HCT116 (cell line): ENCODE results near the gene SCNN1B. TPM values are rescaled to one million over a fixed set of nuclear protein-coding genes. Genes with fewer than 3 reads are reported as not detected.

Experiments
- ATAC-seq: fragments of 200-7000 bp; cut with Tn5 transposase; 2 replicates; pipeline ENCODE4 v1.9.1; 2020; ENCODE audit warnings: mild to moderate bottlenecking, moderate library complexity
- BruUV-seq: library from RNA; stranded (reverse); fragments of 400-500 nt; replicated peaks from 2 replicates; lab custom pipeline; 2021; lab: Mats Ljungman, UMichigan
- CTCF ChIA-PET: fragments of 300-600 bp; sonication (Branson Sonifier 250); formaldehyde crosslinking; loops from one replicate; lab custom pipeline; 2021; ENCODE audit warnings: antibody characterized with exemption; lab: Charles Lee
- POLR2A ChIA-PET: fragments of 300-600, 350-600 bp; sonication (Branson Sonifier 250); formaldehyde crosslinking; loops from one replicate; lab custom pipeline; 2021; ENCODE audit warnings: antibody characterized with exemption; lab: Charles Lee
- RAD21 ChIA-PET, 2 experiments: fragments of 300-600 bp; sonication (Branson Sonifier 250); formaldehyde crosslinking; loops; one replicate each; lab custom pipeline; 2023; ENCODE audit warnings: low total read pairs in 2 of 2; ENCODE audit not compliant: uncharacterized antibody in 2 of 2, unreplicated experiment in 2 of 2, low non-redundant PET in 1 of 2; lab: Charles Lee
- DNase-seq: peaks from one replicate; pipeline ENCODE4 v3.0.0-alpha.2; 2010; ENCODE audit warnings: low read depth, low spot score
- H2AFZ ChIP-seq: fragments of 200-600 bp; shearing (Covaris generic), sonication (generic); 2 replicates; pipeline ENCODE4 v1.6.1; 2017; ENCODE audit warnings: low read depth, mixed run types, mixed read lengths, antibody characterized with exemption, low read length; ENCODE audit not compliant: poor library complexity, severe bottlenecking
- H3K27ac ChIP-seq: 2 replicates; pipeline ENCODE4 v1.5.1; 2012; ENCODE audit warnings: low read depth, low read length
- H3K27me3 ChIP-seq: fragments of 200-600 bp; sonication (generic); 2 replicates; pipeline ENCODE4 v1.6.1; 2016; ENCODE audit warnings: mixed run types, low read length, mixed read lengths; ENCODE audit not compliant: insufficient read depth
- H3K36me3 ChIP-seq, 2 experiments: fragments of 200-500 bp in 1 of 2; fragments of 200-600 bp in 1 of 2; sonication (Bioruptor generic) in 1 of 2; sonication (generic) in 1 of 2; 2 replicates each; pipeline versions ENCODE4 v1.5.1 to v1.6.1; 2014 to 2016; ENCODE audit warnings: low read length in 2 of 2, inconsistent platforms in 1 of 2, mixed read lengths in 1 of 2, mixed run types in 1 of 2; ENCODE audit not compliant: insufficient read depth in 2 of 2, control insufficient read depth in 1 of 2
- H3K4me1 ChIP-seq, 2 experiments: fragments of 200-600 bp in 1 of 2; sonication (generic) in 1 of 2; 2 replicates each; pipeline versions ENCODE4 v1.5.1 to v1.6.1; 2012 to 2017; ENCODE audit warnings: low read length in 2 of 2, inconsistent platforms in 1 of 2, mild to moderate bottlenecking in 1 of 2, mixed read lengths in 1 of 2, mixed run types in 1 of 2, moderate library complexity in 1 of 2; ENCODE audit not compliant: insufficient read depth in 2 of 2, control insufficient read depth in 1 of 2
- H3K4me2 ChIP-seq: fragments of 200-600 bp; sonication (generic); 2 replicates; pipeline ENCODE4 v1.6.1; 2017; ENCODE audit warnings: mixed run types, low read length, mixed read lengths
- H3K4me3 ChIP-seq, 2 experiments: fragments of 200-600 bp in 1 of 2; sonication (generic) in 1 of 2; replicated peaks in 1 of 2; 2 replicates each; pipeline ENCODE4 v1.5.1; 2011 to 2016; ENCODE audit warnings: low read length in 2 of 2, control low read depth in 1 of 2, low read depth in 1 of 2, mild to moderate bottlenecking in 1 of 2, mixed read lengths in 1 of 2, mixed run types in 1 of 2
- H3K79me2 ChIP-seq: fragments of 200-600 bp; sonication (generic); 2 replicates; pipeline ENCODE4 v1.6.1; 2017; ENCODE audit warnings: mild to moderate bottlenecking, mixed run types, low read length, moderate library complexity, mixed read lengths; ENCODE audit not compliant: insufficient read depth
- H3K9ac ChIP-seq: fragments of 200-600 bp; sonication (generic); 2 replicates; pipeline ENCODE4 v1.6.1; 2016; ENCODE audit warnings: low read length, mixed read lengths
- H3K9me2 ChIP-seq: fragments of 200-600 bp; sonication (generic), shearing (Covaris generic); 2 replicates; pipeline ENCODE4 v1.6.1; 2017; ENCODE audit warnings: mixed run types, mild to moderate bottlenecking, moderate library complexity; ENCODE audit not compliant: insufficient read depth
- H3K9me3 ChIP-seq, 2 experiments: fragments of 200-500 bp in 1 of 2; fragments of 200-600 bp in 1 of 2; sonication (Bioruptor generic) in 1 of 2; sonication (generic) in 1 of 2; 2 replicates each; pipeline ENCODE4 v1.6.1; 2014 to 2017; ENCODE audit warnings: low read length in 2 of 2, mixed read lengths in 2 of 2, inconsistent platforms in 1 of 2, low read depth in 1 of 2, mild to moderate bottlenecking in 1 of 2, mixed run types in 1 of 2, moderate library complexity in 1 of 2; ENCODE audit not compliant: control insufficient read depth in 1 of 2, insufficient read depth in 1 of 2
- H4K20me1 ChIP-seq: fragments of 200-600 bp; sonication (generic), shearing (Covaris generic); 2 replicates; pipeline ENCODE4 v1.6.1; 2017; ENCODE audit warnings: mixed run types, mild to moderate bottlenecking, moderate library complexity; ENCODE audit not compliant: insufficient read depth
- ATF3 ChIP-seq: IDR thresholded peaks from 2 replicates; pipeline ENCODE4 v1.6.1; 2012
- EGR1 ChIP-seq: IDR thresholded peaks from 2 replicates; pipeline ENCODE4 v1.6.1; 2012; ENCODE audit warnings: low read depth
- JUND ChIP-seq: IDR thresholded peaks from 2 replicates; pipeline ENCODE4 v1.6.1; 2012
- MAX ChIP-seq: IDR thresholded peaks from 2 replicates; pipeline ENCODE4 v1.6.1; 2012
- POLR2AphosphoS5 ChIP-seq: IDR thresholded peaks from 2 replicates; pipeline ENCODE4 v1.6.1; 2011; ENCODE audit warnings: mild to moderate bottlenecking, low read depth, low read length, moderate library complexity
- SIN3A ChIP-seq: IDR thresholded peaks from 2 replicates; pipeline ENCODE4 v1.6.1; 2012; ENCODE audit warnings: low read depth
- YY1 ChIP-seq: IDR thresholded peaks from 2 replicates; pipeline ENCODE4 v1.6.1; 2011; ENCODE audit warnings: low read length, low read depth, moderate library complexity, mild to moderate bottlenecking; ENCODE audit not compliant: insufficient replicate concordance; ENCODE audit errors: extremely low read depth
- ZBTB33 ChIP-seq: IDR thresholded peaks from 2 replicates; pipeline ENCODE4 v1.6.1; 2011; ENCODE audit warnings: mild to moderate bottlenecking, low read length, moderate library complexity; ENCODE audit not compliant: insufficient replicate concordance; ENCODE audit errors: extremely low read depth
- ZFX ChIP-seq: fragments of 450-650 bp; IDR thresholded peaks from 2 replicates; pipeline ENCODE4 v1.6.1; 2017
- ZNF274 ChIP-seq: fragments of 200-500 bp; sonication (Bioruptor generic); IDR thresholded peaks from 2 replicates; pipeline ENCODE4 v1.6.1; 2014; ENCODE audit warnings: mild to moderate bottlenecking, low read depth, low read length, inconsistent platforms
- intact Hi-C: fragments of 100-400 bp; cut with micrococcal nuclease; formaldehyde crosslinking; loops from 2 replicates; pipeline ENCODE4 v1.10.0; 2022
- total RNA-seq: library from RNA; stranded (reverse); gene quantifications from one replicate; pipeline ENCODE4 v1.2.1, GENCODE V29; 2021; ENCODE audit not compliant: unreplicated experiment

Gene SCNN1B
- total RNA-seq, 1 experiment from 2014 or later = 0.37 TPM

- no peaks in the 10 kb centered on the region for H3K27me3 ChIP-seq
- TF ChIP-seq JUND = no peak
- TF ChIP-seq YY1 = no peak
- no peak for TF ChIP-seq EGR1
- no peak for TF ChIP-seq ZFX
- no peak for TF ChIP-seq ATF3
- TF ChIP-seq MAX = no peak
- TF ChIP-seq ZNF274 = no peak
- no peak for TF ChIP-seq ZBTB33
- no peak for TF ChIP-seq SIN3A
- TF ChIP-seq POLR2AphosphoS5 = no peak
- TF ChIP-seq, all 23 proteins: peak for 0
- H3K4me3 ChIP-seq = no peak overlapping the region
- H2AFZ ChIP-seq = no peak overlapping the region
- RAD21 ChIA-PET = no interaction called here
- POLR2A ChIA-PET = no interaction called here
- H4K20me1 ChIP-seq = no peaks in the 10 kb centered on the region
- H3K27ac ChIP-seq = no peak overlapping the region
- CTCF ChIA-PET = no interaction called here
- H3K36me3 ChIP-seq = no peaks in the 10 kb centered on the region
- no peak for ATAC-seq
- intact Hi-C loops = no loop called here
- H3K4me2 ChIP-seq = no peak overlapping the region
- no peaks in the 10 kb centered on the region for H3K4me1 ChIP-seq
- H3K79me2 ChIP-seq = no peaks in the 10 kb centered on the region
- H3K9me2 ChIP-seq = no peaks in the 10 kb centered on the region
- no peaks in the 10 kb centered on the region for H3K9me3 ChIP-seq
- H3K9ac ChIP-seq = no peak overlapping the region
- BruUV-seq = no TSS peak
- DNase-seq = no peak
Measured at GRCh38 chr16:23342083-23342640, 40.1 kb downstream of the SCNN1B start.
